Fibroblast of lung (primary cell): ENCODE data around the gene ROGDI. TPM values are rescaled to one million over a fixed set of nuclear protein-coding genes. Genes with fewer than 3 reads are reported as not detected.

ENCODE experiments used
- DNase-seq, 2 donors: peaks; one replicate each; pipeline versions ENCODE4 v3.0.0 to v3.0.0-alpha.2; 2010; ENCODE audit warnings: low read depth in 2 of 2
- H2AFZ ChIP-seq: 2 replicates; pipeline ENCODE4 v1.5.1; 2012; ENCODE audit warnings: low read length, control low read depth, inconsistent platforms
- H3K27ac ChIP-seq: 2 replicates; pipeline ENCODE4 v1.5.1; 2011; ENCODE audit warnings: low read length, control low read depth; ENCODE audit not compliant: insufficient read depth
- H3K27me3 ChIP-seq: 2 replicates; pipeline ENCODE4 v1.5.1; 2011; ENCODE audit warnings: mild to moderate bottlenecking, low read length; ENCODE audit not compliant: control insufficient read depth, insufficient read depth
- H3K36me3 ChIP-seq: 2 replicates; pipeline ENCODE4 v1.5.1; 2011; ENCODE audit warnings: low read length; ENCODE audit not compliant: control insufficient read depth, insufficient read depth
- H3K4me1 ChIP-seq: 2 replicates; pipeline ENCODE4 v1.5.1; 2011; ENCODE audit warnings: low read length; ENCODE audit not compliant: control insufficient read depth, insufficient read depth; ENCODE audit errors: extremely low read depth
- H3K4me2 ChIP-seq: 2 replicates; pipeline ENCODE4 v1.5.1; 2011; ENCODE audit warnings: low read length, control low read depth; ENCODE audit not compliant: insufficient read depth; ENCODE audit errors: extremely low read depth
- H3K4me3 ChIP-seq, 4 experiments: fragments of 200-600 bp in 1 of 4; sonication (generic) in 1 of 4; replicated peaks in 1 of 4; 2 replicates each; pipeline ENCODE4 v1.5.1; 2011 to 2016; ENCODE audit warnings: low read length in 4 of 4, low read depth in 3 of 4, mild to moderate bottlenecking in 3 of 4, control low read depth in 2 of 4, inconsistent platforms in 1 of 4, mixed read lengths in 1 of 4; ENCODE audit not compliant: insufficient read depth in 1 of 4; ENCODE audit errors: control extremely low read depth in 1 of 4
- H3K79me2 ChIP-seq: 2 replicates; pipeline ENCODE4 v1.5.1; 2012; ENCODE audit warnings: mild to moderate bottlenecking, low read length, inconsistent platforms; ENCODE audit not compliant: control insufficient read depth, insufficient read depth
- H3K9ac ChIP-seq: 2 replicates; pipeline ENCODE4 v1.5.1; 2011; ENCODE audit warnings: mild to moderate bottlenecking, low read length, control low read depth; ENCODE audit not compliant: insufficient read depth
- H3K9me3 ChIP-seq: 2 replicates; pipeline ENCODE4 v1.5.1; 2012; ENCODE audit warnings: low read depth, low read length; ENCODE audit not compliant: control insufficient read depth, insufficient read depth
- H4K20me1 ChIP-seq: 2 replicates; pipeline ENCODE4 v1.5.1; 2011; ENCODE audit warnings: low read length; ENCODE audit not compliant: control insufficient read depth, insufficient read depth; ENCODE audit errors: extremely low read depth
- EZH2 ChIP-seq: IDR thresholded peaks from 2 replicates; pipeline ENCODE4 v1.5.1; 2012; ENCODE audit warnings: low read length, control low read depth, mild to moderate bottlenecking; ENCODE audit errors: missing control alignments
- polyA minus RNA-seq: library from RNA; depleted of rRNA, polyadenylated mRNA; stranded (reverse); fragments of >200 nt; gene quantifications from 2 replicates; pipeline ENCODE4 v1.2.3, GENCODE V29; 2011; ENCODE audit warnings: low replicate concordance
- polyA plus RNA-seq, 2 donors: library from polyadenylated mRNA; depleted of rRNA in 1 of 2; stranded (reverse) in 1 of 2; unstranded in 1 of 2; fragments of >200 nt; gene quantifications; 2 replicates each; pipeline ENCODE4 v1.2.1, GENCODE V29; 2011 to 2012; ENCODE audit warnings: missing spikeins in 1 of 2
- total RNA-seq: library from RNA; depleted of rRNA; stranded (reverse); fragments of >200 nt; gene quantifications from 2 replicates; pipeline ENCODE4 v1.2.1, GENCODE V29; 2014
- TF ChIP-seq, protein P1 (sequence below), 2 donors: IDR thresholded peaks in 1 of 2; conservative IDR thresholded peaks in 1 of 2; 1 replicate in 1 of 2; 2 replicates in 1 of 2; pipeline ENCODE4 v1.5.1; 2011 to 2012; ENCODE audit warnings: low read length in 2 of 2, control low read depth in 1 of 2, inconsistent platforms in 1 of 2, low read depth in 1 of 2, mild to moderate bottlenecking in 1 of 2

ROGDI gene, protein sequence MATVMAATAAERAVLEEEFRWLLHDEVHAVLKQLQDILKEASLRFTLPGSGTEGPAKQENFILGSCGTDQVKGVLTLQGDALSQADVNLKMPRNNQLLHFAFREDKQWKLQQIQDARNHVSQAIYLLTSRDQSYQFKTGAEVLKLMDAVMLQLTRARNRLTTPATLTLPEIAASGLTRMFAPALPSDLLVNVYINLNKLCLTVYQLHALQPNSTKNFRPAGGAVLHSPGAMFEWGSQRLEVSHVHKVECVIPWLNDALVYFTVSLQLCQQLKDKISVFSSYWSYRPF
- total RNA-seq = 11.6 and 13.0 TPM in 2 replicates
- polyA plus RNA-seq = 8.6 and 9.2 TPM in 2 replicates
- polyA plus RNA-seq (2012) = 14.7 and 16.3 TPM in 2 replicates
- 9.1 and 14.6 TPM in 2 replicates for polyA minus RNA-seq

DNA sequence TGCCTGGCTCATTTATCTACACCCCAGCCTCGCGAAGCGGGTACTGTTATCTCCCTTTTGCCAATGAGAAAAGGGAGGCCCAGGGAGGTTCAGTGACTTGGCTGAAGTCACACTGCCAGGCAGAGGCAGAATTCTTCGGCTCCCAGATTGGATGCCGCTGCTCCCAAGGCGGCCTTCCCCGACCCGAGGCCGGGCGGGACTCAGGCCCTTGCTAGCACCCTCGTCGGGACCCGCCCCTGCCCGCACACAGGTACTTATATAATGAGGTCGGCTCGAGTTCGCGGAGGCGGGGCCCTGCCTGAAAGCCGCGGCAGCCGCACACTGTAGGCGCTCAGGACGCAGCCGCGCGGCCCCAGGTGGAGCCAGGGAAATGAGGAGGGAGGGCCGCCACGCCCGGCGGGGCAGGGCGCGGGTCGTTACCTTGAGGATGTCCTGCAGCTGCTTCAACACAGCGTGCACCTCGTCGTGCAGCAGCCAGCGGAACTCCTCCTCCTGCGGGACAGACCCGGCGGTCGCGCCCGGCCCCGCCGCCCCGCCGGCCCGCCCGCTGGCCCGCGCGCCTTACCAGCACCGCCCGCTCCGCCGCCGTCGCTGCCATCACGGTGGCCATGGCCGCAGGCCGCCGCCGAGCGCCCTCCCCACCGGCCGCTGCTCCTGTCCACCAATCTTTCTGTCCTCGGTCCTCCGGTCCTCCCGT, at the start of gene ROGDI:
Gene ROGDI, minus strand, starts transcription at position 672 of the 697 bp plus-strand sequence. Its CDS starts 62 bp downstream, at position 610.
- H3K9me3 ChIP-seq = no peaks in the 10 kb centered on the region
- no peaks in the 10 kb centered on the region for H3K79me2 ChIP-seq
- H3K27ac ChIP-seq = no peak within 1 kb of the TSS
- peak; percentile 11 to 61 for DNase-seq
- H3K9ac ChIP-seq = peak within 1 kb of the TSS; percentile 53
- H2AFZ ChIP-seq = peak within 1 kb of the TSS; percentile 91
- peak within 1 kb of the TSS; percentile 72 to 79 (median 75) for H3K4me3 ChIP-seq
- TF ChIP-seq, protein P1, sequence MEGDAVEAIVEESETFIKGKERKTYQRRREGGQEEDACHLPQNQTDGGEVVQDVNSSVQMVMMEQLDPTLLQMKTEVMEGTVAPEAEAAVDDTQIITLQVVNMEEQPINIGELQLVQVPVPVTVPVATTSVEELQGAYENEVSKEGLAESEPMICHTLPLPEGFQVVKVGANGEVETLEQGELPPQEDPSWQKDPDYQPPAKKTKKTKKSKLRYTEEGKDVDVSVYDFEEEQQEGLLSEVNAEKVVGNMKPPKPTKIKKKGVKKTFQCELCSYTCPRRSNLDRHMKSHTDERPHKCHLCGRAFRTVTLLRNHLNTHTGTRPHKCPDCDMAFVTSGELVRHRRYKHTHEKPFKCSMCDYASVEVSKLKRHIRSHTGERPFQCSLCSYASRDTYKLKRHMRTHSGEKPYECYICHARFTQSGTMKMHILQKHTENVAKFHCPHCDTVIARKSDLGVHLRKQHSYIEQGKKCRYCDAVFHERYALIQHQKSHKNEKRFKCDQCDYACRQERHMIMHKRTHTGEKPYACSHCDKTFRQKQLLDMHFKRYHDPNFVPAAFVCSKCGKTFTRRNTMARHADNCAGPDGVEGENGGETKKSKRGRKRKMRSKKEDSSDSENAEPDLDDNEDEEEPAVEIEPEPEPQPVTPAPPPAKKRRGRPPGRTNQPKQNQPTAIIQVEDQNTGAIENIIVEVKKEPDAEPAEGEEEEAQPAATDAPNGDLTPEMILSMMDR (conservative IDR thresholded peaks at IDR 0.05 in 1 of 2, IDR thresholded peaks at IDR 0.05 in 1 of 2; ENCODE audit: low read depth in 1 of 2, low read length in 2 of 2) = no peak
- TF ChIP-seq EZH2 = no peak
- H3K4me2 ChIP-seq = peak within 1 kb of the TSS; percentile 98
- peaks cover 2% of the 10 kb centered on the region for H3K4me1 ChIP-seq
- H4K20me1 ChIP-seq = no peaks in the 10 kb centered on the region
- H3K36me3 ChIP-seq = peaks cover 6% of the 10 kb centered on the region
- H3K27me3 ChIP-seq = no peaks in the 10 kb centered on the region

DNA sequence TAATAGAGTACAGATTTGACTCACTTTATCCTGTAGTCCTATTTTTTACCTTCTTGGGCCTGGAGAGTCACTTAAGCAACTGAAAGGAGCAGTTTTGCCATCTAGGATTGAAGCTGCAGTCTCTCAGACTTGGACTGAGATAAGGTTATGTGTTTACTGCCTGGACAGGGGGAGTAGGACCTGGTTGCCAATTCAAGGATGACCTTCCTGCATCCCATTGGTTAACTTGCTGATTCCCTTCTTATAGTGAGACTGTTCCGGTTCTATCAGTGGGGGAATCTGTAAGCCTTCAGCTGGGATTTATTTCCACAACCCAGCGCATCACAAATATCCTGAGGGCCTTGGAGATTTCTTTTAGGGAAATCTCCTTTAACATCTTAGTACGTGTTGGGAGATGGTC, 47.8 kb upstream of the ROGDI start:
- Histone ChIP-seq H3K27me3 (no peaks in the 10 kb centered on the region), H3K4me2 (peak overlapping the region; percentile 89), H3K4me3 (peak overlapping the region; percentile 11 to 96 (median 50)), H3K9ac (no peak overlapping the region), H3K27ac (no peak overlapping the region), H3K36me3 (peaks cover 3% of the 10 kb centered on the region), H3K79me2 (peaks cover 73% of the 10 kb centered on the region), H3K9me3 (no peaks in the 10 kb centered on the region), H2AFZ (no peak overlapping the region), H3K4me1 (peaks cover 6% of the 10 kb centered on the region), H4K20me1 (no peaks in the 10 kb centered on the region)
- DNase-seq = peak; percentile 5 to 18
- TF ChIP-seq EZH2 = no peak
- TF ChIP-seq, protein P1 (conservative IDR thresholded peaks at IDR 0.05 in 1 of 2, IDR thresholded peaks at IDR 0.05 in 1 of 2; ENCODE audit: low read depth in 1 of 2, low read length in 2 of 2) = no peak
